ENCODE measurements around the gene PLP2. TPM values are rescaled to one million over a fixed set of nuclear protein-coding genes. Genes with fewer than 3 reads are reported as not detected.
"Not testable (repeated sequence)": the region's sequence is repeated elsewhere in the genome, so short reads cannot be mapped to it uniquely, and the experiment has no call there.

Gene PLP2
- polyA plus RNA-seq, 6 donors from 2014 or later: 110 to 208 (median 153) TPM

DNA sequence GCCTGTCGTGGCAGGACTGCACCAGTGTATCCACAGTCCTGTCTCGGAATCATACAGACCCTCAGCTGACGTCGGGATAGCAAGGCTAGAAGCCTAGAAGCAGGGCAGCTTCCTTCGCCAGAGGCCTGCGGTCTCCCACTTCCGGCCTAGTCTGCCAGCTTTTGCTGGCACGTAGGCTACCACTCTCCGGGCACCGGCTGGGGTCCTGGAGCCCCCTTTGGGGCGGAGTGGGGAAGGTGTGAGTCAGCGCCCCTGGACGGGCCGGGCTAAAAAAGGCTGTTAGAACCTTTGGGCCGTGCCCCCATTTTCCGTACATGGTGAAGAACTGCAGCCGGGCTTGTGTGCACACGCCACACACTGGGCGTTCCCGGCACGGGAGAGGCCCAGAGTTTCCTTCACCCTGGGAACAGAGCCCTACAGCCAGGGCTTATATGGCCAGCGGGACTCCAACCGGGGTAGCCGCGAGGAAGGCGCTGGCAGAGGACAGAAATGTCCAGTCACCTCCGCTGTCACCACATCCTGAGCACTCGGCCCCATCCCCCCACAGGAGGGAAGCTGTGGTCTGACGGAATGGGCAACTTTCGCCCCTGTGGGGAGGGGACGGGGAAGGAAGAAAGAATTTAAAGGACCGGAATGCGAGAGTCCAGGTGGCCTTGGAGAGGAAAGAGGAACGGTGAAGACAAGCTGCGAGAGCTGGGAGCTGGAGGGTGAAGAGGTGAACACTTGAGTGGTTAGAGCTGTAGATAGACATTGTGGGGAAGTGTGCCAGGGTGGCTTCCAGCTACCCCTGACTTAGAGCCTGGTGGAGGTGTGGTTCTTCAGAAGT is 4.6 kb upstream of the PLP2 start:
- Mint-ChIP-seq H3K27ac (peak overlapping the region; percentile 80 to 96 (median 94)), H3K4me3 (peak overlapping the region; percentile 81 to 92 (median 88)), H3K27me3 (no peaks in the 10 kb centered on the region), H3K9me3 (peaks cover 0 to 3% (median 0%) of the 10 kb centered on the region in 7 donors), H3K36me3 (no peaks in the 10 kb centered on the region), H3K4me1 (peaks cover 27 to 50% (median 33%) of the 10 kb centered on the region in 3 donors)
- ATAC-seq (ENCODE audit: low read depth in 2 of 2): peak; percentile 53 to 55
- DNase-seq: peak; percentile 65

DNA sequence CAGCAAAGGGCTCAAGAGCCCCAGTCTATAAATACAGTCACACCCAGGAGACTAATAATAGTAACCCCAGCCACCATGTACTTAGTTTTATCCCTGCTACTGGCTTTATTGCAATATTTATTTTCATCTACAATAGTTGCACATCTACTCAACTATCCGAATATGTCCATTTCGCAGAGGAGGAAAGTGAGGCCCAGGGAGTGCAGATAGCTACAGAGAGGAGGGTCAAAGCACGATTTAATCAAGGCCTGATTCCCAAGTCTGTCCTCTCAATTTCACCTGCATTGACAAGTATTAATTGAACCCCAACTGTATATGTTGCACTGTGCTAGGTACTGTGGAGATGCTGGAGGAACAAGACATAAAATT is 4.0 kb upstream of the PLP2 start:
- Mint-ChIP-seq H3K27ac (peak overlapping the region; percentile 80 to 96 (median 94)), H3K36me3 (no peaks in the 10 kb centered on the region), H3K4me3 (peak overlapping the region; percentile 81 to 92 (median 88)), H3K9me3 (peaks cover 0 to 3% (median 0%) of the 10 kb centered on the region in 7 donors), H3K4me1 (peaks cover 29 to 53% (median 33%) of the 10 kb centered on the region in 3 donors), H3K27me3 (no peaks in the 10 kb centered on the region)
- DNase-seq (no peak), ATAC-seq (ENCODE audit: low read depth in 2 of 2) (no peak)

DNA sequence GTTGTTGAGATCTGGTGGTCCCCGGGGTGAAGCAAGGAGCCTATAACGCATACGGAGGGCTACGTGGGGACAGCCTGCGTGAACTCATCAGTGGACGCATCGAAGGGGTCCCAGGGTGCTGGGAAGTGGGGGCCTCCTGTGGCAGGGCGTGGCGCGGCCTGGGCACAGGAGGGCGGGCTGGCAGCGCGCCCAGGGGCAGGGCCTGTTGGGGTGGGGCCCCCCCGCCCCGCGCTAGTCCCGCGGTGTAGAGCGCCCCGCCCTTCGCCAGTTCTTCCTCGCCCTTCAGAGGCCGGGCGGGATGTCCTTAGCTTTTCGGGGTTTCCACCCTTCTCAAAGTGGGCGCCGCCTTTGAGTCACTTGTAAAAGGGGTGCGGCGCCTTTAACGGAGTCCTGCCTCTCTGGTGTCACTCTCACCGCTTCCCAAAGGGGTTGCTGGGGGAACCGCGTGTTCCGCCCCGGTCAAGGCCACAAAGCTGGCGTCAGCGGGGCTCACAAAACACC is 632 bp downstream of the PLP2 start:
- H3K4me1 Mint-ChIP-seq: peaks cover 26 to 46% (median 36%) of the 10 kb centered on the region in 3 donors
- H3K27me3 Mint-ChIP-seq: no peaks in the 10 kb centered on the region
- H3K4me3 Mint-ChIP-seq: peak overlapping the region; percentile 83 to 94 (median 88)
- H3K36me3 Mint-ChIP-seq: peaks cover 0 to 25% of the 10 kb centered on the region in 2 donors
- H3K9me3 Mint-ChIP-seq: peaks cover 0 to 5% (median 0%) of the 10 kb centered on the region in 7 donors
- DNase-seq (peak; percentile 67), ATAC-seq (ENCODE audit: low read depth in 2 of 2) (peak; percentile 75 to 76)
- H3K27ac Mint-ChIP-seq: peak overlapping the region; percentile 84 to 95 (median 92)

DNA sequence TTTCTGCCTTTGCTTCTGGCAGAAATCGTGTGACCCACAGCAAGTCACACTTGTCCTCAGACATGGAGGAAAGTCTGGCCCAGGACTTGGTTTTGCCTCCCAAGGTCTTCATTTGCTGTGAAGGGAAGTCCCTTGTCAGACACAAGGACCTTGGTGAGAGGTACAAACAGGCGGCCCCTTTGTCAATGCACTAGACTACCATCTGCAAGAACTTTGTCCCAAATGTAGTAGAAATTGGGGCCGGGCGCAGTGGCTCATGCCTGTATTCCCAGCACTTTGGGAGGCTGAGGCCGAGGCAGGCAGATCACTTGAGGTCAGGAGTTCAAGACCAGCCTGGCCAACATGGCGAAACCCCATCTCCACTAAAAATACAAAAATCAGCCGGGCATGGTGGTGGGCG is 1.8 kb downstream of the PLP2 start:
- peak overlapping the region in 3 of 6 donors; percentile 84 to 95 (median 94) for H3K27ac Mint-ChIP-seq
- peak overlapping the region; percentile 83 to 94 (median 88) for H3K4me3 Mint-ChIP-seq
- ATAC-seq (ENCODE audit: low read depth in 2 of 2); H3K27me3 Mint-ChIP-seq; H3K9me3 Mint-ChIP-seq; DNase-seq: not testable (repeated sequence)
- peaks cover 0 to 25% of the 10 kb centered on the region in 2 donors for H3K36me3 Mint-ChIP-seq
- H3K4me1 Mint-ChIP-seq: peaks cover 24 to 34% (median 33%) of the 10 kb centered on the region in 3 donors

DNA sequence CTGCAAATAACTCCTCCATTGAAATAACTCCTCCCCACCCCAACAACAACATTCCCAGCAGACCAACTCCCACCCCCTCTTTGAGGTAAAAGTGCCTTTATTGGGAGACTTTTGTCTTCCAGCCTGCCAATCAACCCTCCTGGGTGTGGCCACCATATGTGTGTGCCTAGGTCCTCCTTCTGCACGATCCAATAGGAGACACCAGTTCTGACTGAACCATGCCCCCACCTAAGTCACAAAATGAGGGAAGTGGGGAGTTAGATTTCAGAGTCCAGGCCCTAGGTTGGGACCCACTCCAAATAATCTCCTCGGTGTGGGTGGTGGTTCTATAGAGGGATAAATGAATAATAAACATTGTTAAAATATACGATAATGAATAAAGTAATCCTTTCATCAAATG is 3.0 kb downstream of the PLP2 start:
- H3K27me3 Mint-ChIP-seq: no peaks in the 10 kb centered on the region
- H3K36me3 Mint-ChIP-seq: peaks cover 0 to 25% of the 10 kb centered on the region in 2 donors
- H3K4me1 Mint-ChIP-seq: peaks cover 20 to 29% (median 26%) of the 10 kb centered on the region in 3 donors
- DNase-seq (no peak), ATAC-seq (ENCODE audit: low read depth in 2 of 2) (no peak)
- H3K27ac Mint-ChIP-seq: peak overlapping the region in 5 of 6 donors; percentile 33 to 81 (median 56)
- peak overlapping the region in 1 of 8 donors; percentile 85 for H3K4me3 Mint-ChIP-seq
- H3K9me3 Mint-ChIP-seq: peaks cover 0 to 5% (median 0%) of the 10 kb centered on the region in 7 donors

DNA sequence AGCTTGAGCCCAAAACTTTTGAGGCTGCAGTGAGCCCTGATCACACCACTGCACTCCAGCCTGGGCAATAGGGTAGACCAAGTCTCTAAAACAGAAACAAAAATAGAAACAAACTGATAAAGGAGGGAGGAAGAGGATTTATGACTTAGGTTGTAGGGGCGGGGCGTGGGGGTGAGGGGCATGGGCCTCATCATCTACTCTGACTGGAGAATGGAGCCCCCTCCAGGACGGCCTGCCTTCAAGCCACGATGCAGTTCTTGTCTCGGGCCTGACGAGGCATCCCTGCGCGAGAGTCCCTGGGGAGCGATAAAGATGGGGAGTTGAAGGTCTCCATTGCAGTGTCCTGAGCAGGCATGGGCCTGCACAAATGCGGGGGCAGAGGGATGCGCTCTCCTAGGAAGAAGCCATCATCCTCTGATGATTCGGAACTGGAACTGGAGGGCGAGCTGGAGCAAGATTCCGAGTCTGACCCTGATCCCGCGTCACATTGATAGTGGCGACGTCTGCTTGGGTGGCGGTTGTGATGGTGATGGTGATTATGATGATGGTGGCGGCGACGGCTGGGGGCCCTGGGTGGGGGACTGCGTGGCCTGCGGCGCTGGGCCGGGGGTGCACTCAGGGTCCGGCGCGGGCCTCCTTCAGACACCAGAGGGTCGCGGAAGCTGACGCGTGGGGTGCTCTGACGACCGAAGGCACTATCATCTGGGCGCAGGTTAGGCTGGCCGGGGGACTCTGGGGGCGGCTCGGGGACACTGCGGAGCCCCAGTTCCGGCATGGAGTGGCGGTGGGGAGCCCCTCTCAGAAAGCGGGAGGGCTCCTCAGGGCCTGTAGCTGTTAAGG is 4.0 kb downstream of the PLP2 start:
- Mint-ChIP-seq H3K9me3 (peaks cover 0 to 5% (median 0%) of the 10 kb centered on the region in 7 donors), H3K4me3 (peak overlapping the region in 1 of 8 donors; percentile 72), H3K27ac (peak overlapping the region in 3 of 6 donors; percentile 47 to 95 (median 74)), H3K36me3 (peaks cover 0 to 31% of the 10 kb centered on the region in 2 donors), H3K27me3 (no peaks in the 10 kb centered on the region), H3K4me1 (peaks cover 20 to 29% (median 25%) of the 10 kb centered on the region in 3 donors)
- DNase-seq (no peak), ATAC-seq (ENCODE audit: low read depth in 2 of 2) (no peak)

DNA sequence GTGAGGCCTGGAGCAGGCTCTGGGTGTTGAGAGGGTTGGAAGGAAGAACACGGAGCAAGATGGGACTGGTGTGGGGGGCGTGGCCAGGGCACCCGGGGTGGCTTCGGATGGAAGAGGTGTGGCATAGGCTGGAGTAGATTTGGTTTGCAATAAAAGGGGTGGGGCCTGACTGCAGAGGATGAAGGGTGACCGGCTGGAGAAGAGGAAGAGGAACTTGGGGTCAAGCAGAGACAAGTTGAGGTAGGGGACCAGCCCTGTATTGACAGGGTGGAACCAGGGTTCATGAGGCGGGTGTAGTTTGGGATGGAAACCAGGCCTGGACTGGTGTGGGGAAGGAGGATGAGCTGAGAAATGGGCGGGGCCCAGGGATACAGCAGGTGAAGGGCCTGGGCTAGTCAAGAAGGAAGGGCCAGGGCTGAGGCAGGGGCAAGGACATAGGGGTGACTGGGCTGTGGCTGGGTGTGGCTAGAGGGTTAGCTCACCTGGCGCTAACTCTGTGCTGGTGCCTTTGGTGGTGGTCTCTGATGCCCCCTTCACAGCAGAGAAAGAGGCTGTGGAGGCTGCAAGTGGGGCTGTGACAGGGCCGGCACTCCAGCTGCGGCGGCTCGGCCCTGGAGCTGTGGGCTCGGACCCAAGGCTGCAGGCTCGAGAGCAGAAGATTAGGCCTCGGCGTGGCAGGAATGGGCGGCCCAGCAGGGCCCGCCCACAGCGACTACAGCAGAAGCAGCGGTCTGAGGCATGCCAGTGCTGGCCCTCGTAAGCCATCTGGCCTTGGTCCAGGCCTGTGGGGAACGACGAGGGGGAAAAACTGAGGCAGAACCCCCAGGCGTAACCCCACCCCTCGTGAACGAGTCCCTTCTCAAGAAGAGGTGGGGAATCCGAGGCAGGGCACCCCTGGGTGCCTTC is 5.0 kb downstream of the PLP2 start:
- H3K4me1 Mint-ChIP-seq: peaks cover 20 to 29% (median 25%) of the 10 kb centered on the region in 3 donors
- H3K9me3 Mint-ChIP-seq: peaks cover 0 to 5% (median 0%) of the 10 kb centered on the region in 7 donors
- H3K27me3 Mint-ChIP-seq: no peaks in the 10 kb centered on the region
- H3K36me3 Mint-ChIP-seq: peaks cover 0 to 36% of the 10 kb centered on the region in 2 donors
- DNase-seq (no peak), ATAC-seq (ENCODE audit: low read depth in 2 of 2) (no peak)
- H3K4me3 Mint-ChIP-seq: peak overlapping the region in 2 of 8 donors; percentile 47 to 63
- peak overlapping the region in 3 of 6 donors; percentile 70 to 95 (median 88) for H3K27ac Mint-ChIP-seq

DNA sequence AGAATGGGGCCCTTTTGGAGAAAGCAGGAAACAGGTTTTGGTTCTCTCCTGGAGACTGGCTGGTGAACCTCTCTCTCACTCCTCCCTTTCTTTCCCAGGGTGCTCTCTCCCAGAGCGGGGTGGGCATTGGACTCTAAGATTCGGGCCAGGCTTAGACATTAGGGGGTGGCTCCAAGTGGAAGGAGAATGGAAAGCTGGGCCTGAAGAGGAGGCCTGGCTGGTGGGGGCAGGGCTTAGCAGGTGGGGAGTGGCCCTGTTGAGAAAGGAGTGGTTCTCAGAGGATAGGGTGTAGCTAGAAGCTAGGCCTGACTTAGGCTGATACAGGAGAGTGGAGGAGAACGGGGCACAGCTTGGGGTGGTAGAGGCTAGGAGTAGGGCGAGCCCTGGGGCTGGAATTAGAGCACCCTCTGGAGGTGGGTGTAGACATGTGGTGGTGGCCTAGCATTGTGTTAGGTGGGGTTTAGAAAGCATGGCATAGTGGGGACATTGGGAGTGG is 5.7 kb downstream of the PLP2 start:
- H3K4me3 Mint-ChIP-seq: no peak overlapping the region
- DNase-seq: no peak
- H3K9me3 Mint-ChIP-seq: peaks cover 0 to 5% (median 0%) of the 10 kb centered on the region in 7 donors
- H3K27ac Mint-ChIP-seq: peak overlapping the region in 3 of 6 donors; percentile 9 to 89 (median 47)
- no peaks in the 10 kb centered on the region for H3K27me3 Mint-ChIP-seq
- ATAC-seq (ENCODE audit: low read depth in 2 of 2): peak; percentile 46 to 56
- peaks cover 0 to 36% of the 10 kb centered on the region in 2 donors for H3K36me3 Mint-ChIP-seq
- H3K4me1 Mint-ChIP-seq: peaks cover 21 to 29% (median 25%) of the 10 kb centered on the region in 3 donors

DNA sequence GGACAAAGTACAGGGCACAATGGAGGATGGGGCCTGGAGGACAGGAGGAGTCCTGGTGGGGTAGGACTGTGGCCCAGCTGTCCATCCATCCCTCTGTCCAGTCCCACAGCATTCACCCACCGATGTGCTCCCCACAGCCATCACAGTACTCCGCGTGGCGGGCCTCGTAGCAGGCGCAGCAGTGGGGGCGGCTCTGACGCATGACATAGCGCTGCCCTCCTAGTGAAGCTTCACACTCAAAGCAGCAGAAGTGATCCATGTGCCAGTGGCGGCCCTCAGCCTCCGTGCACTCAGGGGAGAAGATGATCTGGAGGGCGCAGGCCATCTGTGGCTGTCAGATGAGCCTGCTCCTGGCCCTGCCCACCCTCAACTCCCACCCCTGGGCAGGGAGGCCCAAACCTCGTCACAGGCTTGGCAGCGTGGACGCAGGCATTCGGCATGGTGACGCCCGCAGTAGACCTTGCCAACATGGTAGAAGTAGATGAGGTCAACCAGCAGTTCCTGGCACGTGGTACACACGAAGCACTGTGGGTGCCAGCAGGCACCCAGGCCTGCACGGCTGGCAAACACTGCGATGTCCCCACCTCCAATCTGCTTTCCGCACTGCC is 6.3 kb downstream of the PLP2 start:
- Mint-ChIP-seq H3K9me3 (peaks cover 0 to 4% (median 0%) of the 10 kb centered on the region in 7 donors), H3K36me3 (peaks cover 0 to 36% of the 10 kb centered on the region in 2 donors), H3K27me3 (no peaks in the 10 kb centered on the region), H3K27ac (peak overlapping the region in 1 of 6 donors; percentile 89), H3K4me1 (peaks cover 19 to 24% (median 23%) of the 10 kb centered on the region in 3 donors), H3K4me3 (no peak overlapping the region)
- ATAC-seq (ENCODE audit: low read depth in 2 of 2): no peak
- DNase-seq: no peak

DNA sequence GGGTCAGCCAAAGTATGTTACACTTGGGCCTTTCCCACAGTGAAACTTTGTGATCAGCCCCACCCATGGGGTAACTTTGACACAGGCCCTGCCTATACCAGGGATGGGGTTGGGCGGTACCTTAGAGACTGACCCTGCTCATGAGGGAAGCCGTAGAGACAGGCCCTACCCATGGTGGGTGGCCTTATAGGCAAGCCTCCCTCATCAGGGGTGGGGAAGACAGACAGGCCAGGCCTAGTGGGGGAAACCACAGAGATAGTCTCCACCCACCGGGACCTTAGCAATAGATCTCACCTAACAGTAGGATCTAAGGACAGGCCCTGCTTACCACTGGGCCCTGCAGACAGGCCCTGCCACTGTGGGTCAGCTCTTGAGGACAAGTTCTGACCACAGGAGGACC is 6.8 kb downstream of the PLP2 start:
- Mint-ChIP-seq H3K27me3 (no peaks in the 10 kb centered on the region), H3K27ac (peak overlapping the region in 1 of 6 donors; percentile 54), H3K9me3 (peaks cover 0 to 4% (median 0%) of the 10 kb centered on the region in 7 donors), H3K4me3 (no peak overlapping the region), H3K36me3 (peaks cover 0 to 36% of the 10 kb centered on the region in 2 donors), H3K4me1 (peaks cover 14 to 20% (median 20%) of the 10 kb centered on the region in 3 donors)
- ATAC-seq (ENCODE audit: low read depth in 2 of 2) (no peak), DNase-seq (no peak)

DNA sequence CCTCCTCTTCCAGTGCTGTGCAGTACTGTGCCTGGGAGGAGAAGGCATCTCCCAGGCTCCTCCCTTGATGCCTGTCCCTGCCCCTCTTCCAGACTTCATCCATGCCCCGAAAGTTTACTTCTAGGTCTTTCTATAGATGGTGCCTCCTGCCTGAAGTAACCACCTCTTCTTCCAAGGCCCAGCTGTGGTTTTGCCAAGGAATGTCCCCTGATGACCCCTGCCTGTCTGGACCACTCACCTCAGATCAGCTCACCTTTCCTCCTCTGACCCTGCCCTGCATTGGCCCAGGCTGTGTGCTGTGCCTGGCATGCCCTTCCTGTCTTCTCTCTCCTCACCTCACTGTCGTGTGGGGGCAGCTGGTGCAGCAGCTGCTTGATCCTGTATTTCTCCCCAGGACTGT is 7.7 kb downstream of the PLP2 start:
- ATAC-seq (ENCODE audit: low read depth in 2 of 2) (no peak), DNase-seq (no peak)
- H3K36me3 Mint-ChIP-seq: peaks cover 0 to 36% of the 10 kb centered on the region in 2 donors
- peaks cover 18 to 26% (median 23%) of the 10 kb centered on the region in 3 donors for H3K4me1 Mint-ChIP-seq
- no peaks in the 10 kb centered on the region for H3K27me3 Mint-ChIP-seq
- H3K27ac Mint-ChIP-seq: peak overlapping the region in 4 of 6 donors; percentile 14 to 48 (median 30)
- H3K9me3 Mint-ChIP-seq: peaks cover 0 to 4% (median 0%) of the 10 kb centered on the region in 7 donors
- H3K4me3 Mint-ChIP-seq: no peak overlapping the region
